Cardiac fibroblast (primary cell): Measurements from ENCODE around the gene ZNF558.

Experiments used
- DNase-seq, 2 donors: peaks; one replicate each; pipeline versions ENCODE4 v3.0.0 to v3.0.0-alpha.2; 2010; ENCODE audit warnings: low read depth in 2 of 2
- H3K4me3 ChIP-seq, 2 donors: replicated peaks in 1 of 2; 1 replicate in 1 of 2; 2 replicates in 1 of 2; pipeline ENCODE4 v1.5.1; 2011; ENCODE audit warnings: low read depth in 2 of 2, low read length in 2 of 2, mild to moderate bottlenecking in 2 of 2, moderate library complexity in 1 of 2
- CTCF ChIP-seq: IDR thresholded peaks from one replicate; pipeline ENCODE4 v1.5.1; 2011; ENCODE audit warnings: low read depth, mild to moderate bottlenecking, low read length, inconsistent platforms

The ZNF558 gene

GRCh38 chr19:8831373-8831772, 731 bp downstream of the ZNF558 start:
- DNase-seq: no peak
- TF ChIP-seq CTCF: no peak
- peak overlapping the region; percentile 76 to 83 for H3K4me3 ChIP-seq

- DNase-seq: no peak
- no peak for TF ChIP-seq CTCF
- no peak overlapping the region for H3K4me3 ChIP-seq
Measured at GRCh38 chr19:8827277-8827676, 4.8 kb downstream of the ZNF558 start.

GRCh38 chr19:8826371-8826770, 5.7 kb downstream of the ZNF558 start:
- no peak for DNase-seq
- no peak for TF ChIP-seq CTCF
- no peak overlapping the region for H3K4me3 ChIP-seq

- no peak overlapping the region for H3K4me3 ChIP-seq
- TF ChIP-seq CTCF: no peak
- no peak for DNase-seq
Measured at GRCh38 chr19:8821748-8822241, 10.3 kb downstream of the ZNF558 start.

- TF ChIP-seq CTCF: no peak
- no peak for DNase-seq
- no peak overlapping the region for H3K4me3 ChIP-seq
Measured at GRCh38 chr19:8820234-8820633, 11.9 kb downstream of the ZNF558 start.

- no peak for TF ChIP-seq CTCF
- no peak overlapping the region for H3K4me3 ChIP-seq
- DNase-seq: no peak
Measured at GRCh38 chr19:8815780-8816179, 16.3 kb downstream of the ZNF558 start.

GRCh38 chr19:8814176-8814575, 17.9 kb downstream of the ZNF558 start:
- no peak for DNase-seq
- H3K4me3 ChIP-seq: no peak overlapping the region
- TF ChIP-seq CTCF: no peak
